Measurements from ENCODE around the gene RBM39.

The RBM39 gene

GRCh38 chr20:35662551-35662950 lies 79.5 kb downstream of the RBM39 start:
- Histone ChIP-seq H4K20me1 (ENCODE audit: insufficient read depth) (peaks cover 57% of the 10 kb centered on the region), H3K79me2 (ENCODE audit: insufficient read depth, low read depth) (peaks cover 73% of the 10 kb centered on the region), H3K27me3 (ENCODE audit: insufficient read depth, low read depth) (no peaks in the 10 kb centered on the region), H2AFZ (ENCODE audit: low read depth) (no peak overlapping the region), H3K4me2 (peak overlapping the region; percentile 80), H3K36me3 (ENCODE audit: insufficient read depth) (no peaks in the 10 kb centered on the region), H3K9ac (peak overlapping the region; percentile 98; the same call in 1 of the 2 replicates), H3K27ac (peak overlapping the region; percentile 92; the same call in 1 of the 2 replicates), H3K4me1 (ENCODE audit: low read depth, poor library complexity, severe bottlenecking) (peaks cover 56% of the 10 kb centered on the region), H3K4me3 (IDR thresholded peaks at IDR 0.05; ENCODE audit: insufficient read depth, low read depth, low read length) (no peak overlapping the region)
- TF ChIP-seq, protein P1, sequence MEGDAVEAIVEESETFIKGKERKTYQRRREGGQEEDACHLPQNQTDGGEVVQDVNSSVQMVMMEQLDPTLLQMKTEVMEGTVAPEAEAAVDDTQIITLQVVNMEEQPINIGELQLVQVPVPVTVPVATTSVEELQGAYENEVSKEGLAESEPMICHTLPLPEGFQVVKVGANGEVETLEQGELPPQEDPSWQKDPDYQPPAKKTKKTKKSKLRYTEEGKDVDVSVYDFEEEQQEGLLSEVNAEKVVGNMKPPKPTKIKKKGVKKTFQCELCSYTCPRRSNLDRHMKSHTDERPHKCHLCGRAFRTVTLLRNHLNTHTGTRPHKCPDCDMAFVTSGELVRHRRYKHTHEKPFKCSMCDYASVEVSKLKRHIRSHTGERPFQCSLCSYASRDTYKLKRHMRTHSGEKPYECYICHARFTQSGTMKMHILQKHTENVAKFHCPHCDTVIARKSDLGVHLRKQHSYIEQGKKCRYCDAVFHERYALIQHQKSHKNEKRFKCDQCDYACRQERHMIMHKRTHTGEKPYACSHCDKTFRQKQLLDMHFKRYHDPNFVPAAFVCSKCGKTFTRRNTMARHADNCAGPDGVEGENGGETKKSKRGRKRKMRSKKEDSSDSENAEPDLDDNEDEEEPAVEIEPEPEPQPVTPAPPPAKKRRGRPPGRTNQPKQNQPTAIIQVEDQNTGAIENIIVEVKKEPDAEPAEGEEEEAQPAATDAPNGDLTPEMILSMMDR (conservative IDR thresholded peaks at IDR 0.05; ENCODE audit: low read depth, low read length) = no peak

DNA sequence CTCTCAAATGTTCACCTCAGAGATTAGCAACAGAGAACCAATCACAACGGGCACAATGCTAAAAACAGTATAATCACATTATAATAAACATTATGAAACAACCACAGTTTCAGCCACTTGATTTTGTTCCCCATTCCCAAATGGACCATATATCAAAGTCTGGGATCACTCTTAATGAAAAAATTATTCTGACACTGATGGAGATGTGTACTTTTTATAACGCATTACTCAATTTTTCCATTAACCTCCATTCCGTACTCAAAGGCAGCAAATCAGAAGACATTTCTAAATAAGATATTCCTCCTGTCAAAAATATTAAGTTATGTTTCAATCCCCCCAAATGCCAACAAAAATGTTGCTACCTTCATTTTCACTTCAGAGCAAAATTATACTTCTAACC lies 80.2 kb downstream of the RBM39 start:
- no peak overlapping the region for H3K4me3 ChIP-seq (IDR thresholded peaks at IDR 0.05; ENCODE audit: insufficient read depth, low read depth, low read length)
- H3K79me2 ChIP-seq (ENCODE audit: insufficient read depth, low read depth) = peaks cover 79% of the 10 kb centered on the region
- peaks cover 63% of the 10 kb centered on the region for H4K20me1 ChIP-seq (ENCODE audit: insufficient read depth)
- TF ChIP-seq, protein P1 (conservative IDR thresholded peaks at IDR 0.05; ENCODE audit: low read depth, low read length) = no peak
- peak overlapping the region; percentile 98; the same call in 1 of the 2 replicates for H3K9ac ChIP-seq
- H3K27ac ChIP-seq = peak overlapping the region; percentile 4; the same call in 1 of the 2 replicates
- H3K27me3 ChIP-seq (ENCODE audit: insufficient read depth, low read depth) = no peaks in the 10 kb centered on the region
- H3K4me2 ChIP-seq = peak overlapping the region; percentile 80
- no peak overlapping the region for H2AFZ ChIP-seq (ENCODE audit: low read depth)
- no peaks in the 10 kb centered on the region for H3K36me3 ChIP-seq (ENCODE audit: insufficient read depth)
- H3K4me1 ChIP-seq (ENCODE audit: low read depth, poor library complexity, severe bottlenecking) = peaks cover 61% of the 10 kb centered on the region

- Histone ChIP-seq H3K27me3 (ENCODE audit: insufficient read depth, low read depth) (no peaks in the 10 kb centered on the region), H3K27ac (peak overlapping the region; percentile 4; the same call in 1 of the 2 replicates), H3K4me2 (peak overlapping the region; percentile 80), H3K4me1 (ENCODE audit: low read depth, poor library complexity, severe bottlenecking) (peaks cover 64% of the 10 kb centered on the region), H3K79me2 (ENCODE audit: insufficient read depth, low read depth) (peaks cover 88% of the 10 kb centered on the region), H2AFZ (ENCODE audit: low read depth) (no peak overlapping the region), H3K36me3 (ENCODE audit: insufficient read depth) (no peaks in the 10 kb centered on the region), H3K4me3 (IDR thresholded peaks at IDR 0.05; ENCODE audit: insufficient read depth, low read depth, low read length) (no peak overlapping the region), H3K9ac (peak overlapping the region; percentile 3; the same call in 1 of the 2 replicates), H4K20me1 (ENCODE audit: insufficient read depth) (peaks cover 71% of the 10 kb centered on the region)
- TF ChIP-seq, protein P1 (conservative IDR thresholded peaks at IDR 0.05; ENCODE audit: low read depth, low read length) = no peak
Observed at GRCh38 chr20:35661053-35661452, 81.0 kb downstream of the RBM39 start.

GRCh38 chr20:35660122-35660937 lies 81.7 kb downstream of the RBM39 start:
- Histone ChIP-seq H3K9ac (no peak overlapping the region), H3K79me2 (ENCODE audit: insufficient read depth, low read depth) (peaks cover 95% of the 10 kb centered on the region), H3K36me3 (ENCODE audit: insufficient read depth) (no peaks in the 10 kb centered on the region), H3K4me1 (ENCODE audit: low read depth, poor library complexity, severe bottlenecking) (peaks cover 64% of the 10 kb centered on the region), H3K4me2 (peak overlapping the region; percentile 80), H2AFZ (ENCODE audit: low read depth) (no peak overlapping the region), H3K27ac (peak overlapping the region; percentile 4; the same call in 1 of the 2 replicates), H4K20me1 (ENCODE audit: insufficient read depth) (peaks cover 78% of the 10 kb centered on the region), H3K4me3 (IDR thresholded peaks at IDR 0.05; ENCODE audit: insufficient read depth, low read depth, low read length) (no peak overlapping the region), H3K27me3 (ENCODE audit: insufficient read depth, low read depth) (no peaks in the 10 kb centered on the region)
- TF ChIP-seq, protein P1 (conservative IDR thresholded peaks at IDR 0.05; ENCODE audit: low read depth, low read length) = no peak

Measured in KMS-11 (cell line).